ENCODE data around the gene MEGF11.
A peak's percentile ranks its signal among the peaks of the same experiment; 100 is the strongest.

GRCh38 chr15:66233487-66234415, 19.8 kb downstream of the MEGF11 start:
- TF ChIP-seq, protein P1, sequence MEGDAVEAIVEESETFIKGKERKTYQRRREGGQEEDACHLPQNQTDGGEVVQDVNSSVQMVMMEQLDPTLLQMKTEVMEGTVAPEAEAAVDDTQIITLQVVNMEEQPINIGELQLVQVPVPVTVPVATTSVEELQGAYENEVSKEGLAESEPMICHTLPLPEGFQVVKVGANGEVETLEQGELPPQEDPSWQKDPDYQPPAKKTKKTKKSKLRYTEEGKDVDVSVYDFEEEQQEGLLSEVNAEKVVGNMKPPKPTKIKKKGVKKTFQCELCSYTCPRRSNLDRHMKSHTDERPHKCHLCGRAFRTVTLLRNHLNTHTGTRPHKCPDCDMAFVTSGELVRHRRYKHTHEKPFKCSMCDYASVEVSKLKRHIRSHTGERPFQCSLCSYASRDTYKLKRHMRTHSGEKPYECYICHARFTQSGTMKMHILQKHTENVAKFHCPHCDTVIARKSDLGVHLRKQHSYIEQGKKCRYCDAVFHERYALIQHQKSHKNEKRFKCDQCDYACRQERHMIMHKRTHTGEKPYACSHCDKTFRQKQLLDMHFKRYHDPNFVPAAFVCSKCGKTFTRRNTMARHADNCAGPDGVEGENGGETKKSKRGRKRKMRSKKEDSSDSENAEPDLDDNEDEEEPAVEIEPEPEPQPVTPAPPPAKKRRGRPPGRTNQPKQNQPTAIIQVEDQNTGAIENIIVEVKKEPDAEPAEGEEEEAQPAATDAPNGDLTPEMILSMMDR (IDR thresholded peaks at IDR 0.05; ENCODE audit: low read depth, low read length): peak; percentile 32
- TF ChIP-seq EZH2phosphoT487 (IDR thresholded peaks at IDR 0.05; ENCODE audit: low read depth): no peak

All from OCI-LY3 (cell line).